Measurements from ENCODE around the gene FSTL4. TPM values are rescaled to one million over a fixed set of nuclear protein-coding genes. Genes with fewer than 3 reads are reported as not detected.

FSTL4 gene
- total and polyA plus RNA-seq, 2 of the 13 experiments (the other 11 are each of a cell fraction or from before 2014, with no cell fraction given) = 2.1 to 3.0 TPM

GRCh38 chr5:133265720-133266526, 346.4 kb downstream of the FSTL4 start (continued):
- TF ChIP-seq ZSCAN5A (CRISPR knock-in tag; IDR thresholded peaks at IDR 0.05; ENCODE audit: borderline replicate concordance) (no peak), ZNF543 (CRISPR knock-in tag; IDR thresholded peaks at IDR 0.05) (no peak), KLF11 (CRISPR knock-in tag; IDR thresholded peaks at IDR 0.05) (no peak), ZNF891 (CRISPR knock-in tag; IDR thresholded peaks at IDR 0.05) (0 out of 2 replicates have a peak, but pooled peaks have one; percentile 25), ZNF546 (CRISPR knock-in tag; conservative IDR thresholded peaks at IDR 0.05) (0 out of 2 replicates have a peak, but pooled peaks have one; percentile 26), MAX (IDR thresholded peaks at IDR 0.05) (peak; percentile 70), ATF7-NPFF (CRISPR knock-in tag; IDR thresholded peaks at IDR 0.05; ENCODE audit: low read depth) (no peak), ZNF496 (CRISPR knock-in tag; IDR thresholded peaks at IDR 0.05; ENCODE audit: insufficient replicate concordance) (no peak), KAT7 (CRISPR knock-in tag; IDR thresholded peaks at IDR 0.05; ENCODE audit: borderline replicate concordance) (no peak), ZNF30 (CRISPR knock-in tag; IDR thresholded peaks at IDR 0.05) (no peak), HNF1B (CRISPR knock-in tag; IDR thresholded peaks at IDR 0.05) (no peak), RELA (CRISPR knock-in tag; IDR thresholded peaks at IDR 0.05) (no peak), ZNF318 (CRISPR knock-in tag; IDR thresholded peaks at IDR 0.05) (no peak), ZNF556 (CRISPR knock-in tag; IDR thresholded peaks at IDR 0.05; ENCODE audit: borderline replicate concordance) (peak; percentile 35; the same call in 1 of the 2 replicates), TIGD3 (CRISPR knock-in tag; IDR thresholded peaks at IDR 0.05; ENCODE audit: borderline replicate concordance) (no peak)

All from HepG2 (cell line).